Activated CD4-positive, alpha-beta T cell treated with anti-CD3 and anti-CD28 coated beads for 24 hours (primary cell): ENCODE results near the gene MAGEB1.

Experiments
- DNase-seq, 2 donors: peaks; one replicate each; pipeline ENCODE4 v3.0.0-alpha.2; 2020; ENCODE audit warnings: low read depth in 2 of 2

The MAGEB1 gene

GRCh38 chrX:30246769-30247489 is at the start of gene MAGEB1:
TSS of gene MAGEB1 (plus strand) at chrX:30247146. CDS start at chrX:30250494, 3,348 bp downstream.
- DNase-seq, result no peak

DNA sequence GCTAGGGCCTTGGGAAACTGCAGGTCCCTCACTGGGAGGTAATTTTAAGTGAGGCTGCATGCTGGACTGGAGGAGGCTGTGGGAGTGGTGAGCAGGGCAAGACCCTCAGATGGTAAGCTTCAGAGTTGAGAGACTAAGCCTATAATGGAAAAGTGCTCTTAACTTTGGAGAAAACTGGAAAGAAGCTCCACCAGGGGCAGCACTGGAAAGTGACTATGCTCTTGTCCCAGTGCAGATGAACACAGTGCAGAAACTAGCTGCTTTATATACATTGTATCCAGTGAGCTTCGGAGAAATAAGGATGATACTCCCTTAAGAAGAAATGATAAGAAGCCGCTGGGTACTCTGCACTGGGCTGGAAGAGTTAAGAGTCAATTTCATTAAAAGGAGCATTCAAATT is 34.8 kb upstream of the MAGEB1 start:
- DNase-seq, result no peak

- no peak for DNase-seq
Measured at GRCh38 chrX:30215357-30215843, 31.5 kb upstream of the MAGEB1 start, which contains the start of gene MAGEB2. TSS of gene MAGEB2 (plus strand) at chrX:30215563. CDS start at chrX:30218581, 3,018 bp downstream.

GRCh38 chrX:30217465-30217864 is 29.5 kb upstream of the MAGEB1 start:
- no peak for DNase-seq

GRCh38 chrX:30219372-30219771 is 27.6 kb upstream of the MAGEB1 start:
- DNase-seq, result no peak

GRCh38 chrX:30220661-30221060 is 26.3 kb upstream of the MAGEB1 start:
- DNase-seq, result no peak

DNA sequence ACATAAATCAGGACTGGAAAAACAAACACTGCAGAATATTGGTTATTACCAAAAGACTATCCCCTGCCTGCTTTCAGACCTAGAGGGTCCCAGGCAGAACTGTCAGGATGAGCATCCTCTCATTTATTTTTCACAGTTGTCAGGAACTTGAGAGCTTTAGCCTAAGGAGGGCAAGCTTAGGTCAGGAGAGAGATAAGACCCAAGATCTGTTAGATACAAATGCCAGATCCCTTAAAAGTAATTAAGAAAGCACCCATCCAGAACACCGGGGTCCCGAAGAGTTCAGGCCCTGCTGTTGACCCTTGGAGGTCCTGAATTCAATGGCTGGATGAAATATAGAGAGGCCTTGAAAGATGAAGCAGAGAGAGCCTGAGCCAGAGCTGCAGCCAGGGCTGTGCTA is 22.4 kb upstream of the MAGEB1 start:
- DNase-seq, result no peak

GRCh38 chrX:30228526-30228925 is 18.4 kb upstream of the MAGEB1 start:
- no peak for DNase-seq

- no peak for DNase-seq
Measured at GRCh38 chrX:30230395-30230794, 16.6 kb upstream of the MAGEB1 start, which contains the start of gene MAGEB3. TSS of gene MAGEB3 (plus strand) at chrX:30230657. CDS start at chrX:30235925, 5,268 bp downstream.

DNA sequence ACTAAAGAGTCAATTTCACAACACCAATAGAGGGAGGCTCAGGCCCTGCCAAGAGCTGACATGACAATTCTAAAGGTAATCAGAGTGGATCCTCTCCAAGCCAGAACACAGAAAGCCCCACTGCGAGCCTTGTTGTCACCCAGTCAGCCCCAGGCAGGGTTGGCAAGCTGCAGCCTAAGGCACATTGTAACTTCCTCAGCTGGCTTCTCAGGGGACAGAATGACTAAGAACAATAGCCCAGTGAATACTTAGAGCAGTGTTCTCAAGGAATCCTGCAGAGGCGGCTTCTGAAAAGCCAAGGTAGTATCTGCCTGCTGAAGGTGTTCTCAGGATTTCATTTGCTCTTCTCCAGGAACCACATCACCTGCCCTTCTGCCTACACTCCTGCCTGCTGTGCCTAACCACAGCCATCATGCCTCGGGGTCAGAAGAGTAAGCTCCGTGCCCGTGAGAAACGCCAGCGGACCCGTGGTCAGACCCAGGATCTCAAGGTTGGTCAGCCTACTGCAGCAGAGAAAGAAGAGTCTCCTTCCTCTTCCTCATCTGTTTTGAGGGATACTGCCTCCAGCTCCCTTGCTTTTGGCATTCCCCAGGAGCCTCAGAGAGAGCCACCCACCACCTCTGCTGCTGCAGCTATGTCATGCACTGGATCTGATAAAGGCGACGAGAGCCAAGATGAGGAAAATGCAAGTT is 5.1 kb upstream of the MAGEB1 start, which contains the start of gene MAGEB4:
MAGEB4 (plus strand) TSS at position 277 of the 692 bp plus-strand sequence; CDS start at position 413, 136 bp downstream.
- no peak for DNase-seq

DNA sequence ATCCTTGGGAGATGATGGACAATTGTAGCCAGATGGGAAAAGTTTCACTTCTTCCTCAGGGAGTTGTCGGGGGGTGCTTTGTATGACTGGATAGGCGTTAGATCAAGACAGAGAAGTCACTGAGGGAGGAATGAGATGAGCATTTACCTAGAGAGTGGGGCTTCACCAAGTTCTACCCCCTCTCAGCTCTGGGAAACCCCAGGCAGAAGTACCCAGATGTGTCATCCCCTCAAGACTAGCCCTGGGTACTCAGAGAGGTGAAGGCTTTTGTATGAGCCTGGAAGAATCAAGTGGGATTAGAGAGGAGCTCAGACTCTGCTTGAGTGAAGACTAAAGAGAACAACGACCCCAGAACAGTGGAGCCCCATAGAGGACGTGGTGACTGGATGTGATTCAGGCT is 1.9 kb downstream of the MAGEB1 start:
- DNase-seq, result no peak

GRCh38 chrX:30253257-30253656 is 6.3 kb downstream of the MAGEB1 start:
- DNase-seq, result no peak

DNA sequence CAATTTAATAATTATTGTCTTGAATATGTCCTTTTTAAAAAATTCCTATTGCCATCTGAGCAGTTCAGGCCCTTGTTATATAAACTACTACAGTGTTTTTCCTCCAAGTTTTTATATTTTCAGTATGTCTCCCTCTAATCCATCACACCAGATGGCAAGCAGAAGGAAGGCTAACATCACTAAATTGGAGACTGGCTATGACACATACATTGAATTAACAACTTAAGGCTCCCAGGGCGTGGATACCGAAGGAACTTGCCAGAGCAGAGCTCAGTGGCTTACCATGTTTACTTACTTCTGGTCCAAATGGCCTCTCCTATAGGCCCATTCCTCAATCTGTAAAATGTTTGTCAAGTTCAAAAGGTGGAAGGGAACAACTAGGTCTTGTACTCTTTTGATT is 13.0 kb downstream of the MAGEB1 start:
- no peak for DNase-seq

DNA sequence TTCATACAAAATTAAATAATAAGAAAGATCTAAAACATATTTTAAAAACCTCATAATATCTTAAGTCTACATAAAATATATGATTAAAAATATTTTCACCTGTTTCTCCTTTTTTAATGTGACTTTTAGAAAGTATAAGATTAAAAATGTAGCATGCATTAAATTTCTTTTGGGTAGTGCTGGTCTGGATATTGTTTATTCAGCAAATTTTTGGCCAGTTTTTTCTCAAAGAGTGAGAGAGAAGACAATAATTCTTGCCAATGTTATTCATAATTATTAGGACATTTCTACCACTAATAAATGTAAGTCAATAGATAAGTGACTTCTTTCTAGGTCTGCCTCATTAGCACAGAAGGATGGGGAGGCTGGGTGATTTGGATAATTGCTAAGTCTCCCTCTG is 14.1 kb downstream of the MAGEB1 start:
- no peak for DNase-seq

DNA sequence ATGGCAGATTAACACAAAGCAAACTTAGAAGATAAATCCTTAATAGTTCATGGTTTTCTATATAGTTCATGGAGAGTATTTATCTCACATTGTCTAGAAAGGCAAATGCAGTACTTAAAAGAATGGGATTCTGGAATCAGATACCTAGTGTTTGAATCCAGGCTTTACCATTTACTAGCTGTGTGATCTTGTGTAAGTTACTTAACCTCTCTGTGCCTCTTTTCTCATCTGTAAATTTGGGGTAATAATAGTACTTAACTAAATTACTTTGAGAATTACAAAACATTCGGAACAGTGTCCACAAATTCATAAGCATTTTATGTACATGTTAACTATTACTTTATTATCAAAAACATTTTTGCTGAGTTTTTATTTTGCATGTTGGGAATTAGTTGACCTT is 15.8 kb downstream of the MAGEB1 start:
- DNase-seq, result no peak

- DNase-seq, result no peak
Measured at GRCh38 chrX:30270639-30271038, 23.7 kb downstream of the MAGEB1 start.

GRCh38 chrX:30275498-30275897 is 28.6 kb downstream of the MAGEB1 start:
- DNase-seq, result no peak

DNA sequence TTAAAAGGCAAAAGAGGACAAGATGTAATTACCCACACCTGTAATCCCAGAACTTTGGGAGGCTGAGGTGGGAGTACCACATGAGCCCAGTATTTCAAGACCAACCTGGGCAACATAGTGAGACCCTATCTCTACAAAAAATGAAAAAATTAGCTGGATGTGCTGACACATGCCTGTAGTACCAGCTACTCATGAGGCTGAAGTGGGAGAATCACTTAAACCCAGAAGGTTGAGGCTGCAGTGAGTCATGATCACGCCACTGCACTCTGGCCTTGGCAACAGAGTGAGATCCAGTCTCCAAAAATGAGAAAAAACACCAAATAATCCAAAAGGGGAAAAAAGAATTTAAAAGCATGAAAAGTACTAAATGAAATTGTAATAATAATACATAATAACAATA is 31.4 kb downstream of the MAGEB1 start:
- DNase-seq, result no peak

- DNase-seq, result no peak
Measured at GRCh38 chrX:30280428-30280827, 33.5 kb downstream of the MAGEB1 start.

- no peak for DNase-seq
Measured at GRCh38 chrX:30282527-30282926, 35.6 kb downstream of the MAGEB1 start.

DNA sequence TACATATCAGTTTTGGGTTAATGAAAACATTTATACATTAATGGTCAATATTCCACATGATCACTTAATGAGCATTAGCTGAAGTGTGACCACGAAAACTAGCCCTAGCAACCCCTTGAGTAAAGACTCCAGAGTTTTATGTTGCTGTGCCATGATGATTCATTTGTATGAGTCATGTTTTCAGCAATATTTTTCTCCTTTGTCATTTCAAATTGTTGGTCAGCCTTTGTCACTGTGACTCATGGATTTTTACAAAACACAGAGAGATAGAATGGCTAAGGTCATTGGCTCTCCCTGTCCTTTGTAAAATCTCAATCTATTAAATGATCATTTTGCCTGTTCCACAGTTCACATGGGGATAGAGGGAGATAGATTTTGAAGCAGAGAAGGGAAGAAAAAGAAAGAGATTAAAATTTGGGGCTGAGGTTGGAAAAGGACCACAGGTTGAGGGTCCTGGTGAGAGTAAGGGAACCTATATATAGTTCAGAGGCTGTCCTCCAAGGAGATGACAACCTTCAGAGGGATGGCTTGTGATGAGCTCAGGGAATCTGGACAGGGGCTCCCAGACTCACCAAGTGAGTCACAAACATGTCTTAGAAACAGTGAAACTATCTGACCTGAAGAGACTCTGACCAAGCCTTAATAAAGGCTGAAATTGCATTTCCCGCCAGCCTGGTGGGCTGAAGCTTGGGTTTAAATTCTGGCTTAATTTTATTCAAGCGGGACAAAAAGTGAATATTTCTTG is 36.7 kb downstream of the MAGEB1 start:
- no peak for DNase-seq
